Astrocyte of the hippocampus (primary cell): Measurements from ENCODE around the gene PCGF2.
"Not testable (repeated sequence)": the region's sequence is repeated elsewhere in the genome, so short reads cannot be mapped to it uniquely, and the experiment has no call there.

Source experiments
- DNase-seq: peaks from one replicate; pipeline ENCODE4 v3.0.0; 2011; ENCODE audit warnings: low read depth, low spot score

The PCGF2 gene

GRCh38 chr17:38735161-38735997, 12.8 kb downstream of the PCGF2 start:
- peak; percentile 67 for DNase-seq

- DNase-seq: no peak
Observed at GRCh38 chr17:38733982-38734973, 13.9 kb downstream of the PCGF2 start.

GRCh38 chr17:38733282-38733981, 14.7 kb downstream of the PCGF2 start:
- no peak for DNase-seq

GRCh38 chr17:38732376-38733281, 15.5 kb downstream of the PCGF2 start:
- no peak for DNase-seq

- no peak for DNase-seq
Observed at GRCh38 chr17:38731526-38732294, 16.4 kb downstream of the PCGF2 start.

- peak; percentile 73 for DNase-seq
Observed at GRCh38 chr17:38730526-38731379, 17.4 kb downstream of the PCGF2 start.

GRCh38 chr17:38729886-38730525, 18.1 kb downstream of the PCGF2 start, which contains the start of gene CISD3:
Gene CISD3, plus strand, starts transcription at chr17:38730341. Its CDS starts 18 bp downstream, at chr17:38730359.
- peak; percentile 92 for DNase-seq

GRCh38 chr17:38729368-38729885, 18.7 kb downstream of the PCGF2 start:
- DNase-seq: no peak

GRCh38 chr17:38728290-38728831, 19.8 kb downstream of the PCGF2 start:
- DNase-seq: no peak

- no peak for DNase-seq
Observed at GRCh38 chr17:38727736-38728135, 20.4 kb downstream of the PCGF2 start.

- DNase-seq: not testable (repeated sequence)
Observed at GRCh38 chr17:38726145-38726544, 22.0 kb downstream of the PCGF2 start.

GRCh38 chr17:38725066-38725465, 23.1 kb downstream of the PCGF2 start:
- DNase-seq: no peak

- peak; percentile 82 for DNase-seq
Observed at GRCh38 chr17:38724337-38724988, 23.7 kb downstream of the PCGF2 start.

- no peak for DNase-seq
Observed at GRCh38 chr17:38721802-38722201, 26.3 kb downstream of the PCGF2 start.

GRCh38 chr17:38720941-38721340, 27.2 kb downstream of the PCGF2 start:
- DNase-seq: no peak

GRCh38 chr17:38719943-38720641, 28.0 kb downstream of the PCGF2 start:
- no peak for DNase-seq
